GM18508 (cell line): ENCODE results near the gene AOPEP.

Source experiments
- ATAC-seq: cut with Tn5 transposase; IDR thresholded peaks from one replicate; pipeline ENCODE4 v1.9.1; 2021; ENCODE audit warnings: moderate number of reproducible peaks; ENCODE audit not compliant: insufficient read depth, unreplicated experiment

AOPEP gene

GRCh38 chr9:94757158-94757557, 30.7 kb downstream of the AOPEP start:
- no peak for ATAC-seq

GRCh38 chr9:94758031-94758430, 31.5 kb downstream of the AOPEP start:
- no peak for ATAC-seq

GRCh38 chr9:94758880-94759279, 32.4 kb downstream of the AOPEP start:
- ATAC-seq: no peak

- no peak for ATAC-seq
Measured at GRCh38 chr9:94760010-94760409, 33.5 kb downstream of the AOPEP start.

GRCh38 chr9:94760660-94761059, 34.2 kb downstream of the AOPEP start:
- ATAC-seq: no peak

- no peak for ATAC-seq
Measured at GRCh38 chr9:94761481-94761880, 35.0 kb downstream of the AOPEP start.

GRCh38 chr9:94767331-94768072, 41.0 kb downstream of the AOPEP start:
- no peak for ATAC-seq

GRCh38 chr9:94768766-94769165, 42.3 kb downstream of the AOPEP start:
- ATAC-seq: no peak

- no peak for ATAC-seq
Measured at GRCh38 chr9:94770334-94770733, 43.8 kb downstream of the AOPEP start.

- ATAC-seq: no peak
Measured at GRCh38 chr9:94771096-94771495, 44.6 kb downstream of the AOPEP start.

- ATAC-seq: no peak
Measured at GRCh38 chr9:94772144-94772543, 45.6 kb downstream of the AOPEP start.

GRCh38 chr9:94772639-94773303, 46.3 kb downstream of the AOPEP start:
- ATAC-seq: no peak

GRCh38 chr9:94773655-94774054, 47.2 kb downstream of the AOPEP start:
- ATAC-seq: no peak

GRCh38 chr9:94778013-94778412, 51.5 kb downstream of the AOPEP start:
- ATAC-seq: no peak

- ATAC-seq: no peak
Measured at GRCh38 chr9:94779031-94779430, 52.5 kb downstream of the AOPEP start.

GRCh38 chr9:94779693-94780290, 53.3 kb downstream of the AOPEP start:
- ATAC-seq: no peak

- no peak for ATAC-seq
Measured at GRCh38 chr9:94780516-94780950, 54.0 kb downstream of the AOPEP start.

- ATAC-seq: no peak
Measured at GRCh38 chr9:94782355-94783101, 56.0 kb downstream of the AOPEP start.

- ATAC-seq: no peak
Measured at GRCh38 chr9:94783102-94783682, 56.7 kb downstream of the AOPEP start.

GRCh38 chr9:94783928-94784327, 57.4 kb downstream of the AOPEP start:
- no peak for ATAC-seq
